NOMO-1 treated with DMSO at 0.1 percent for 48 hours (cell line): ENCODE measurements around the gene ZNF697.
"Not testable (repeated sequence)": the region's sequence is repeated elsewhere in the genome, so short reads cannot be mapped to it uniquely, and the experiment has no call there.

Source experiments
- DNase-seq: peaks from one replicate; lab custom pipeline; 2025; ENCODE audit not compliant: unreplicated experiment; lab: John Stamatoyannopoulos, UW

ZNF697 gene

GRCh38 chr1:119603695-119604094 is 44.4 kb downstream of the ZNF697 start:
- no peak for DNase-seq

- DNase-seq, result not testable (repeated sequence)
These were observed 44.8 kb downstream of the ZNF697 start for GRCh38 chr1:119603241-119603640.

GRCh38 chr1:119602789-119603188 is 45.3 kb downstream of the ZNF697 start:
- DNase-seq, result not testable (repeated sequence)

- no peak for DNase-seq
These were observed 45.9 kb downstream of the ZNF697 start for GRCh38 chr1:119602169-119602568.

GRCh38 chr1:119600976-119601375 is 47.1 kb downstream of the ZNF697 start:
- no peak for DNase-seq

GRCh38 chr1:119600561-119600960 is 47.5 kb downstream of the ZNF697 start:
- no peak for DNase-seq

GRCh38 chr1:119595606-119596005 is 52.5 kb downstream of the ZNF697 start:
- DNase-seq, result no peak

- no peak for DNase-seq
These were observed 52.9 kb downstream of the ZNF697 start for GRCh38 chr1:119595168-119595567.

GRCh38 chr1:119594376-119594775 is 53.7 kb downstream of the ZNF697 start:
- DNase-seq, result no peak

- peak; percentile 23 for DNase-seq
These were observed 54.3 kb downstream of the ZNF697 start for GRCh38 chr1:119593805-119594204.

GRCh38 chr1:119590393-119590792 is 57.7 kb downstream of the ZNF697 start:
- DNase-seq, result peak; percentile 26

GRCh38 chr1:119588621-119589020 is 59.4 kb downstream of the ZNF697 start:
- no peak for DNase-seq

GRCh38 chr1:119587341-119587740 is 60.7 kb downstream of the ZNF697 start:
- no peak for DNase-seq

- DNase-seq, result not testable (repeated sequence)
These were observed 62.3 kb downstream of the ZNF697 start for GRCh38 chr1:119585801-119586200.

- DNase-seq, result peak; percentile 59
These were observed 65.3 kb downstream of the ZNF697 start for GRCh38 chr1:119582801-119583200.

GRCh38 chr1:119581076-119581475 is 67.0 kb downstream of the ZNF697 start:
- DNase-seq, result not testable (repeated sequence)

- no peak for DNase-seq
These were observed 74.2 kb downstream of the ZNF697 start for GRCh38 chr1:119573886-119574285.

- DNase-seq, result peak; percentile 86
These were observed 78.0 kb downstream of the ZNF697 start for GRCh38 chr1:119569930-119570622.
